HG03103 (cell line): Measurements from ENCODE around the gene CCR6.

ENCODE experiments used
- ATAC-seq: cut with Tn5 transposase; IDR thresholded peaks from one replicate; pipeline ENCODE4 v1.9.1; 2021; ENCODE audit warnings: low read depth; ENCODE audit not compliant: unreplicated experiment

CCR6 gene

DNA sequence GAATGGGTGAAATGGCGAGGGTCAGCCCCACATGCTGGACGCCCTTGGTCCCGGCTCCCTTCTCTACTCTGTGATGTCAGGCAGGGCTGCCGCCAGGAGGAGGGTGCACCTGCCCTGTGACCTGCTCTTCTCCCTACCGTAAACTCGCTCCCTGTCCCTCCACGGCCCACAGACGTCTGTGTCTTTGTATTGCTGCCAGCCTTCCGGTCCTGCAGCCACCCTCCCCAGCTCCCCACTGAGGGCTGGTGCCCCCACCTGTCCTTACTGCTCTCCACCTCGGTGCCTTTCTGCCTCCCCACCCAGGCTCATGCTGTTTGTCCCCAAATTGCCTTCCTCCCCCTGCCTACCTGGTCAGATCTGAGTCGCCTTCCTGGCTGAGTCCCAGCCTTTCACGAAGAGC lies 4.1 kb upstream of the CCR6 start:
- no peak for ATAC-seq

- ATAC-seq = no peak
Observed at GRCh38 chr6:167119670-167120582, 3.0 kb upstream of the CCR6 start.

DNA sequence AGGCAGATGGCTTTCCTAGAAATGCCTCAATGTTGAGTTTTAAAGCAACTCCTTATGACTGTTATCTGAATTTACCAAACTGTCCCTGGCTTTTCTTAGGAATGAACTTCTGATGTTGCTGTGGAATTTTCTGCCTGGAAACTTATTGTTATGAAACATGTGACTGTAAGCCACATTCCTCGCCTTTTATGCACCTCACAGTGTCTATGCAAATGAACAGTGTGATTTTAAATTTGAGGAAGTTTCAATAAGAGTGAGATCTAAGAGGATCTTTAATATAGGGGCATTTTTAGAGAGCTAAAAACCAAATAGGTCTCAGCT lies 2.4 kb upstream of the CCR6 start:
- ATAC-seq = no peak

- no peak for ATAC-seq
Observed at GRCh38 chr6:167121335-167121841, 1.5 kb upstream of the CCR6 start.

- ATAC-seq = no peak
Observed at GRCh38 chr6:167122041-167122826, 662 bp upstream of the CCR6 start.

GRCh38 chr6:167124753-167125152 lies 1.9 kb downstream of the CCR6 start:
- ATAC-seq = no peak

GRCh38 chr6:167125410-167125809 lies 2.5 kb downstream of the CCR6 start:
- no peak for ATAC-seq

GRCh38 chr6:167125855-167126349 lies 3.0 kb downstream of the CCR6 start:
- ATAC-seq = no peak

DNA sequence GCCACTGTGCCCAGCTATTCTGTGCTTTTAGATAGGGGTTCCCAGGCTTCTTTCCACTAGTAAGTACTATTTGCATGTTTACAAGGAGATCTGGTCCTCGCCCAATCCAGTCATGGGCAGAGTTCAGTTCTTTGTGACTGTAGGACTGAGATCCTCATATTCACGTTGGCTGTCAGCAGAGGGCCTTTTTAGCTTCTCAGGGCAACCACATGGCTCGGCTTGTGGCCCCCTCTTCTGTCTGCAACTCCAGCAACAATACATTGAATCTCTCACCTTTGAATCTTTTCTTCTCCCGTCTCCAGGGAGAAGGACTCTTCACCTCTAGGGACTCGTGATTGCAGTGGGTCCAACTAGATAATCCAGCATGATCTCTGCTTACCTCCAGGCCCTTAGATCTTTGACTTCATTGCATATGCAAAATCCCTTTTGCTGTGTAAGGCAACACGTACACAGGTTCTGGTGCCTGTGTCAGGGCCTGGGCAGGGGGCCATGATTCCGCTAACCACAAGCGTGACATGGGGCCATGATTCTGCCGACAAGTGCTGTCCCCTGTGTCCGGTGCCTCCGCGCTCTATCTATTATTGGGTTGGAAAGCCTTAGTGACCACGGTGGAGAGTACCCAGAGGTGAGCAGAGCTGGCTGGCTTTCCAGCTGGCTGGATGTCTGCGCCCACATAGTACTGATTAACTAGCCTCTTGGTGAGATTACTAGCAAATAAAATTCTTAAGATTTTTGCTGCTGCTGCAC lies 5.1 kb downstream of the CCR6 start:
- no peak for ATAC-seq

GRCh38 chr6:167129159-167129558 lies 6.3 kb downstream of the CCR6 start:
- no peak for ATAC-seq

- ATAC-seq = no peak
Observed at GRCh38 chr6:167129562-167129961, 6.7 kb downstream of the CCR6 start.

DNA sequence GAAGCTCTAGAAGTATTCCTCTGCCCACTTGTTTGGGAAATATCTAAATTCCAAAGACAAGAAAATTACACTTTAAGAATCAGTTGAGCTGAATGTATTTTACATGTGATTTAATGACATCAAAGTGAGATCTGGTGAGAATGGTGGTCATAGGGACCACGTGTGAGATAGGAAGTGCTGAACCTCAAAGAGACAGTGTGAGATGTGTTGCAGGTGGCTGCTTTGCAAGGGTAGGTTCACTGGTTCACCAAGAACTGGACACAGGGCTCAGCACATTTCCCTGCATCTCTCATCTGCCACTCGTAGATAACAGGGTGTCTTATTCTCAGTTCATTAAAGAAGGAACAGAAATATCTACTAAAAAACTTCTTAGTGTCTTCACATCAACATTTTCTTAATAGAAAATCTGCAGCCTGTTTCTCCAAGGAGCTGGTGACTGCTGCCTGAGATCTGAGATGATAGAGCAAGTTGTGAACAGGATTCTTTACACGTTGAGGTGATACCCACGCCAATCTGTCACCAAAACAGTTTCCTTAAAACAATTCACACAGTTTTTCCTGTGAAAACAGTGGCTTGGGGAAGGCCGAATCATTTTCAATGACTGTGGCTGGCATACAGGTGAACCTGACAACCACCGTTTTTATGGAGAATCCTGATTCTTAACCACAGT lies 7.2 kb downstream of the CCR6 start:
- ATAC-seq = no peak

- no peak for ATAC-seq
Observed at GRCh38 chr6:167130712-167131684, 8.1 kb downstream of the CCR6 start.

- no peak for ATAC-seq
Observed at GRCh38 chr6:167134448-167135328, 11.8 kb downstream of the CCR6 start.

GRCh38 chr6:167136376-167136775 lies 13.5 kb downstream of the CCR6 start:
- ATAC-seq = no peak

GRCh38 chr6:167137081-167137480 lies 14.2 kb downstream of the CCR6 start:
- no peak for ATAC-seq

GRCh38 chr6:167137881-167138280 lies 15.0 kb downstream of the CCR6 start:
- no peak for ATAC-seq

DNA sequence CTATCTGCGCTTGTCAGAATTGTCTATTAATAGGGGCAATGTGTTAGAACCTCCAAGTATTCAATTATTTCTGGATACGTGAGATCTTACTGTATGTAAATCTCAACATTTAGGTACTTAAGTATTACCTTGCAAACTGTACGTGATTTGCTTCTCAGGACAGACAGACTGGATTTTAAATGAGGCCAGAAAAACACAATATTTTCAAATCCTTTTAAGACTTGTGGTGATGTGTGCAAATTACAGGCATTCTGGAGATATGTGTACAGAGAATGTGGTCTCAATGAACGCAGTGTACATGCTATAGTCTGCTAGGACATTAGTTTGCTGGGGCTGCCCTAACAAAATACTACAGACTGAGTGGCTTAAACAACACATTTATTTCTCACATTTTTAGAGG lies 16.9 kb downstream of the CCR6 start:
- ATAC-seq = no peak
